ENCODE data around the gene HS3ST5.

GRCh38 chr6:114292431-114292830 is 50.4 kb downstream of the HS3ST5 start:
- TF ChIP-seq POLR2A (IDR thresholded peaks at IDR 0.05) (no peak), CTCF (IDR thresholded peaks at IDR 0.05) (no peak), EP300 (IDR thresholded peaks at IDR 0.05) (no peak), POLR2AphosphoS5 (IDR thresholded peaks at IDR 0.05) (no peak)

Data from stomach (tissue), 4 donors.